Lower leg skin (tissue), 3 donors: ENCODE measurements around the gene CDC34.

ENCODE experiments used
- CTCF ChIP-seq, 3 donors: fragments of 450-650 bp; IDR thresholded peaks; one replicate each; pipeline ENCODE4 v1.5.1; 2016; ENCODE audit warnings: antibody characterized with exemption in 3 of 3, mild to moderate bottlenecking in 3 of 3, moderate library complexity in 2 of 3
- POLR2A ChIP-seq, 2 donors: fragments of 450-650 bp; IDR thresholded peaks; one replicate each; pipeline ENCODE4 v1.6.1; 2016 to 2017; ENCODE audit warnings: antibody characterized with exemption in 2 of 2, mild to moderate bottlenecking in 1 of 2, moderate library complexity in 1 of 2

GRCh38 chr19:517721-518597 lies 13.6 kb upstream of the CDC34 start:
- TF ChIP-seq CTCF (IDR thresholded peaks at IDR 0.05) (no peak), POLR2A (IDR thresholded peaks at IDR 0.05) (no peak)
